Endothelial cell of umbilical vein (primary cell): ENCODE measurements around the gene ASB8. TPM values are rescaled to one million over a fixed set of nuclear protein-coding genes. Genes with fewer than 3 reads are reported as not detected.

ENCODE experiments used
- BruUV-seq: library from RNA; stranded (reverse); fragments of 400-500 nt; replicated peaks from 2 replicates; lab custom pipeline; 2021; lab: Mats Ljungman, UMichigan
- CTCF ChIA-PET: fragments of 300-600, 350-600 bp; sonication (Branson Sonifier 250); formaldehyde crosslinking; loops from one replicate; lab custom pipeline; 2021; ENCODE audit warnings: antibody characterized with exemption, inconsistent platforms; lab: Charles Lee
- POLR2A ChIA-PET: fragments of 300-600, 350-600 bp; sonication (Branson Sonifier 250); formaldehyde crosslinking; loops from one replicate; lab custom pipeline; 2021; ENCODE audit warnings: antibody characterized with exemption, inconsistent platforms; lab: Charles Lee
- DNase-seq: peaks from one replicate; pipeline ENCODE4 v3.0.0-alpha.2; 2011; ENCODE audit warnings: low read depth, low spot score
- FAIRE-seq: peaks from 2 replicates; lab custom pipeline; 2011; peaks lifted over from hg19 to GRCh38; lab: Jason Lieb, UNC
- H2AFZ ChIP-seq: 2 replicates; pipeline ENCODE4 v1.6.0; 2012; ENCODE audit warnings: low read depth, low read length, control low read depth, inconsistent platforms
- H3K27ac ChIP-seq: 2 replicates; pipeline ENCODE4 v1.5.1; 2011; ENCODE audit warnings: low read depth, mild to moderate bottlenecking, control low read depth, low read length, moderate library complexity; ENCODE audit not compliant: insufficient read depth
- H3K27me3 ChIP-seq, 2 experiments: 2 replicates each; pipeline versions ENCODE4 v1.6.0 to v1.6.1; 2011; ENCODE audit warnings: low read length in 2 of 2, mixed read lengths in 1 of 2; ENCODE audit not compliant: control insufficient read depth in 2 of 2, insufficient read depth in 2 of 2
- H3K36me3 ChIP-seq, 2 experiments: 2 replicates in 1 of 2; 3 replicates in 1 of 2; pipeline ENCODE4 v1.5.1; 2011; ENCODE audit warnings: low read length in 2 of 2, mild to moderate bottlenecking in 1 of 2, moderate library complexity in 1 of 2; ENCODE audit not compliant: control insufficient read depth in 2 of 2, insufficient read depth in 2 of 2; ENCODE audit errors: extremely low read depth in 1 of 2
- H3K4me1 ChIP-seq: 3 replicates; pipeline ENCODE4 v1.5.1; 2011; ENCODE audit warnings: mild to moderate bottlenecking, low read length; ENCODE audit not compliant: control insufficient read depth, insufficient read depth; ENCODE audit errors: extremely low read depth
- H3K4me2 ChIP-seq: 2 replicates; pipeline ENCODE4 v1.6.1; 2011; ENCODE audit warnings: low read length, control low read depth, mixed read lengths; ENCODE audit not compliant: insufficient read depth
- H3K4me3 ChIP-seq, 3 experiments: fragments of 200-600 bp in 1 of 3; sonication (generic), shearing (Covaris generic) in 1 of 3; replicated peaks in 1 of 3; 2 replicates each; pipeline ENCODE4 v1.5.1; 2011 to 2016; ENCODE audit warnings: control low read depth in 3 of 3, low read length in 3 of 3, mild to moderate bottlenecking in 2 of 3, inconsistent platforms in 1 of 3, low read depth in 1 of 3, moderate library complexity in 1 of 3; ENCODE audit not compliant: insufficient read depth in 1 of 3
- H3K79me2 ChIP-seq: 2 replicates; pipeline ENCODE4 v1.6.0; 2012; ENCODE audit warnings: low read length, inconsistent platforms; ENCODE audit not compliant: control insufficient read depth, insufficient read depth
- H3K9ac ChIP-seq: replicated peaks from 2 replicates; pipeline ENCODE3; 2011; ENCODE audit warnings: low read length, control low read depth; ENCODE audit not compliant: insufficient read depth; ENCODE audit errors: extremely low read depth
- H3K9me1 ChIP-seq: replicated peaks from 3 replicates; pipeline ENCODE4 v1.6.0; 2011; ENCODE audit warnings: mild to moderate bottlenecking, low read length; ENCODE audit not compliant: control insufficient read depth, insufficient read depth; ENCODE audit errors: extremely low read depth
- H3K9me3 ChIP-seq: replicated peaks from 2 replicates; pipeline ENCODE4 v1.5.1; 2012; ENCODE audit warnings: low read length, inconsistent platforms; ENCODE audit not compliant: control insufficient read depth, insufficient read depth
- H4K20me1 ChIP-seq: replicated peaks from 2 replicates; pipeline ENCODE3; 2011; ENCODE audit warnings: mild to moderate bottlenecking, low read length; ENCODE audit not compliant: control insufficient read depth, insufficient read depth; ENCODE audit errors: extremely low read depth
- EZH2 ChIP-seq: IDR thresholded peaks from 2 replicates; pipeline ENCODE4 v1.6.1; 2012; ENCODE audit warnings: borderline replicate concordance, low read depth, mild to moderate bottlenecking, moderate library complexity, low read length, inconsistent platforms; ENCODE audit not compliant: severe bottlenecking
- FOS ChIP-seq: IDR thresholded peaks from 2 replicates; pipeline ENCODE4 v1.6.1; 2011; ENCODE audit warnings: mild to moderate bottlenecking, low read length, moderate library complexity, borderline replicate concordance; ENCODE audit not compliant: insufficient read depth
- GATA2 ChIP-seq: IDR thresholded peaks from 2 replicates; pipeline ENCODE4 v1.7.0; 2011; ENCODE audit warnings: low read depth, mild to moderate bottlenecking, moderate library complexity, mixed read lengths, low read length; ENCODE audit not compliant: insufficient read length, insufficient read depth
- JUN ChIP-seq: IDR thresholded peaks from 2 replicates; pipeline ENCODE4 v1.6.1; 2011; ENCODE audit warnings: borderline replicate concordance, low read depth; ENCODE audit not compliant: insufficient read length, insufficient read depth
- MYC ChIP-seq: IDR thresholded peaks from one replicate; pipeline ENCODE4 v1.6.1; 2011; ENCODE audit warnings: mild to moderate bottlenecking, low read depth, low read length
- POLR2A ChIP-seq: IDR thresholded peaks from 2 replicates; pipeline ENCODE4 v1.6.1; 2012; ENCODE audit warnings: low read depth, mild to moderate bottlenecking, control low read depth, low read length
- POLR2AphosphoS5 ChIP-seq: IDR thresholded peaks from 2 replicates; pipeline ENCODE4 v1.6.1; 2012; ENCODE audit warnings: low read depth, mild to moderate bottlenecking, control low read depth, low read length, moderate library complexity; ENCODE audit not compliant: insufficient read depth
- dilution Hi-C: fragments of 300-500 bp; cut with MboI; formaldehyde crosslinking; loops from one replicate; pipeline ENCODE4 v1.15.0; 2019; ENCODE audit warnings: low sequenced_read_pairs; ENCODE audit not compliant: extremely low pct_ligation_motif_present
- intact Hi-C: fragments of 100-400 bp; cut with micrococcal nuclease; formaldehyde crosslinking; loops from one replicate; pipeline ENCODE4 v1.10.0; 2022
- polyA plus RNA-seq, 4 experiments: library from polyadenylated mRNA; depleted of rRNA in 3 of 4; stranded (reverse) in 3 of 4; unstranded in 1 of 4; fragments of >200 nt; gene quantifications; 2 replicates each; pipeline versions ENCODE4 v1.2.1 to v1.2.3, GENCODE V29; 2011 to 2012; ENCODE audit warnings: missing spikeins in 1 of 4
- total RNA-seq: library from RNA; stranded (reverse); gene quantifications from 2 replicates; pipeline ENCODE4 v1.2.3, GENCODE V29; 2021
- TF ChIP-seq, protein P1 (sequence below), 2 donors: IDR thresholded peaks; 1 replicate in 1 of 2; 2 replicates in 1 of 2; pipeline ENCODE4 v1.5.1; 2011; ENCODE audit warnings: low read length in 2 of 2, mild to moderate bottlenecking in 2 of 2, moderate library complexity in 2 of 2, control low read depth in 1 of 2, inconsistent platforms in 1 of 2, low read depth in 1 of 2; ENCODE audit not compliant: insufficient read depth in 1 of 2; ENCODE audit errors: extremely low read depth in 1 of 2
- TF ChIP-seq, protein P2 (sequence below): IDR thresholded peaks from 2 replicates; pipeline ENCODE4 v1.6.1; 2011; ENCODE audit not compliant: insufficient read depth, insufficient read length

The ASB8 gene
- total and polyA plus RNA-seq, 2 donors (not counting 3 experiments of a cell fraction or from before 2014, with no cell fraction given): 14.9 to 29.7 TPM

DNA sequence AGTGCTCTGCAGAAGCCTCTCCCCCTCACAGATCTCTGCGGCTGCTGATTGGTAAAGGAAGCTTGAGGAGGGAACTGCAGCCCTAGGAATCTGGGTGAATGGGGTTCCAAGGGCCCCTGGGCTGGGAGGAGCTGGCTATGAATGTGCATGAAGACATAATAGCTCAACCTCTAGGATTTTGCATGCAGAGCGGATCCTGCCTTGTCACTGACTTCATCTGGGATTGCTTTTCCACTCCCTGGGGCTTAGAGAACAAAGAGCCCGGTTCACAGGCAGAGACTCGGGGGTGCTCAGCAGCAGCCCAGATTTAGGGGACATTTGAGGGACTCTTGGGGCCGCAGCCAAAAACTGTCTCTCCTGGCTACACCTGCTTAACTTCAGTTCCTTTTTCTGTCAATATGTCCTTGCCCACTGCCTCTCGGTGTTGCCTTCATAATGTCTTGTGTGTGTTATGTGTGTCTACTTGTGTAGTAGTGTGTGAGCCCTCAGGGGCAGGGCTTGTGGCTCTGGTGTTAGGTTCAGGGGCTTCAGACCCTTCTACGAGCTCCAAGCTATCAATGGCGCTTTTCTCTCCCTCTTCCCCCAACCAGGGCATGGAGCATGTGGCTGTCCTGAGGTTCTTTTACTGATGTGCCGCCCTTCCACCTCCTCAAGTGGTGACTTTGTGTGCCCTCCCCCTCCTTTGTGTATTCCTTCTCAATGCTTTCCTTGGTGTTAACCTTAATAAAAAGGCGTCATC is 28.0 kb upstream of the ASB8 start:
- dilution Hi-C loops (no loop called here), intact Hi-C loops (loop anchor here (5.0 kb wide), 1 partner anchor 432 kb away; no protein-coding TSS in a partner anchor)
- Histone ChIP-seq H3K4me2 (no peak overlapping the region), H3K9me3 (no peaks in the 10 kb centered on the region), H3K27ac (no peak overlapping the region), H3K4me3 (no peak overlapping the region), H4K20me1 (no peaks in the 10 kb centered on the region), H3K79me2 (no peaks in the 10 kb centered on the region), H3K27me3 (peaks cover 42% of the 10 kb centered on the region in 2 experiments), H3K4me1 (no peaks in the 10 kb centered on the region), H3K9me1 (no peaks in the 10 kb centered on the region), H3K36me3 (no peaks in the 10 kb centered on the region), H2AFZ (no peak overlapping the region), H3K9ac (no peak overlapping the region)
- TF ChIP-seq, protein P1, sequence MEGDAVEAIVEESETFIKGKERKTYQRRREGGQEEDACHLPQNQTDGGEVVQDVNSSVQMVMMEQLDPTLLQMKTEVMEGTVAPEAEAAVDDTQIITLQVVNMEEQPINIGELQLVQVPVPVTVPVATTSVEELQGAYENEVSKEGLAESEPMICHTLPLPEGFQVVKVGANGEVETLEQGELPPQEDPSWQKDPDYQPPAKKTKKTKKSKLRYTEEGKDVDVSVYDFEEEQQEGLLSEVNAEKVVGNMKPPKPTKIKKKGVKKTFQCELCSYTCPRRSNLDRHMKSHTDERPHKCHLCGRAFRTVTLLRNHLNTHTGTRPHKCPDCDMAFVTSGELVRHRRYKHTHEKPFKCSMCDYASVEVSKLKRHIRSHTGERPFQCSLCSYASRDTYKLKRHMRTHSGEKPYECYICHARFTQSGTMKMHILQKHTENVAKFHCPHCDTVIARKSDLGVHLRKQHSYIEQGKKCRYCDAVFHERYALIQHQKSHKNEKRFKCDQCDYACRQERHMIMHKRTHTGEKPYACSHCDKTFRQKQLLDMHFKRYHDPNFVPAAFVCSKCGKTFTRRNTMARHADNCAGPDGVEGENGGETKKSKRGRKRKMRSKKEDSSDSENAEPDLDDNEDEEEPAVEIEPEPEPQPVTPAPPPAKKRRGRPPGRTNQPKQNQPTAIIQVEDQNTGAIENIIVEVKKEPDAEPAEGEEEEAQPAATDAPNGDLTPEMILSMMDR (IDR thresholded peaks at IDR 0.05; ENCODE audit: extremely low read depth in 1 of 2, insufficient read depth in 1 of 2, low read depth in 1 of 2, low read length in 2 of 2): no peak
- TF ChIP-seq, protein P2, sequence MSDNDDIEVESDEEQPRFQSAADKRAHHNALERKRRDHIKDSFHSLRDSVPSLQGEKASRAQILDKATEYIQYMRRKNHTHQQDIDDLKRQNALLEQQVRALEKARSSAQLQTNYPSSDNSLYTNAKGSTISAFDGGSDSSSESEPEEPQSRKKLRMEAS: no peak
- no peak for TF ChIP-seq JUN
- no peak for TF ChIP-seq POLR2A
- no peak for TF ChIP-seq GATA2
- TF ChIP-seq FOS: no peak
- no peak for TF ChIP-seq MYC
- TF ChIP-seq POLR2AphosphoS5: no peak
- no peak for TF ChIP-seq EZH2
- DNase-seq: no peak
- no TSS peak for BruUV-seq
- CTCF ChIA-PET: interaction anchor here (0.7 to 1.5 kb wide), 4 partner anchors 9 to 101 kb away, joined by 3 to 5 read pairs (median 4); no protein-coding TSS in a partner anchor
- POLR2A ChIA-PET: no interaction called here
- FAIRE-seq: no peak
